GM12878 (cell line): ENCODE data around the gene TBC1D24. TPM values are rescaled to one million over a fixed set of nuclear protein-coding genes. Genes with fewer than 3 reads are reported as not detected.

Source experiments
- ATAC-seq: fragments of 200-7000 bp; cut with Tn5 transposase; 3 replicates; pipeline ENCODE4 v1.9.1; 2020; ENCODE audit warnings: mild to moderate bottlenecking, moderate library complexity
- BruUV-seq: library from RNA; stranded (reverse); fragments of 400-500 nt; replicated peaks from 2 replicates; lab custom pipeline; 2021; lab: Mats Ljungman, UMichigan
- CTCF ChIA-PET: fragments of 300-600 bp; sonication (Branson Sonifier 250); formaldehyde crosslinking; extraction: SDS; loops from one replicate; lab custom pipeline; 2021; ENCODE audit warnings: inconsistent platforms; lab: Yijun Ruan, JAX
- POLR2A ChIA-PET: fragments of 350-600 bp; formaldehyde crosslinking; extraction: SDS; loops from one replicate; lab custom pipeline; 2021; ENCODE audit warnings: inconsistent platforms; lab: Charles Lee
- RAD21 ChIA-PET: fragments of 300-600 bp; sonication (Branson Sonifier 250); formaldehyde crosslinking; loops from one replicate; lab custom pipeline; 2023; ENCODE audit warnings: antibody characterized with exemption; ENCODE audit not compliant: unreplicated experiment; lab: Charles Lee
- SMC1A ChIA-PET: fragments of 300-600 bp; sonication (Branson Sonifier 250); formaldehyde crosslinking; loops from one replicate; lab custom pipeline; 2023; ENCODE audit not compliant: unreplicated experiment, uncharacterized antibody; lab: Charles Lee
- DNase-seq: peaks from one replicate; pipeline ENCODE4 v3.0.0-alpha.2; 2011; ENCODE audit warnings: low read depth, low spot score
- FAIRE-seq: peaks from 3 replicates; lab custom pipeline; 2011; peaks lifted over from hg19 to GRCh38; lab: Jason Lieb, UNC
- H2AFZ ChIP-seq: 2 replicates; pipeline ENCODE4 v1.6.0; 2011; ENCODE audit warnings: low read depth, low read length, control low read depth; ENCODE audit not compliant: control insufficient read depth
- H3K27ac ChIP-seq: 2 replicates; pipeline ENCODE4 v1.5.1; 2011; ENCODE audit warnings: control low read depth; ENCODE audit not compliant: control insufficient read depth, insufficient read depth
- H3K27me3 ChIP-seq, 2 experiments: replicated peaks in 1 of 2; 2 replicates each; pipeline versions ENCODE4 v1.6.0 to v1.6.1; 2011; ENCODE audit warnings: low read length in 1 of 2; ENCODE audit not compliant: control insufficient read depth in 2 of 2, insufficient read depth in 2 of 2
- H3K36me3 ChIP-seq, 2 experiments: 2 replicates each; pipeline ENCODE4 v1.5.1; 2011; ENCODE audit warnings: low read length in 1 of 2; ENCODE audit not compliant: control insufficient read depth in 2 of 2, insufficient read depth in 2 of 2
- H3K4me1 ChIP-seq: 2 replicates; pipeline ENCODE4 v1.6.1; 2011; ENCODE audit warnings: mild to moderate bottlenecking, low read length, moderate library complexity, mixed read lengths; ENCODE audit not compliant: control insufficient read depth, insufficient read depth
- H3K4me2 ChIP-seq: 2 replicates; pipeline ENCODE4 v1.6.0; 2011; ENCODE audit warnings: control low read depth; ENCODE audit not compliant: control insufficient read depth, insufficient read depth
- H3K4me3 ChIP-seq: fragments of 200-600 bp; sonication (generic); 2 replicates; pipeline ENCODE4 v1.5.1; 2016
- H3K79me2 ChIP-seq: 2 replicates; pipeline ENCODE4 v1.6.0; 2011; ENCODE audit warnings: low read length; ENCODE audit not compliant: control insufficient read depth, insufficient read depth
- H3K9ac ChIP-seq: 2 replicates; pipeline ENCODE4 v1.8.0; 2011; ENCODE audit warnings: low read length, control low read depth, mixed read lengths; ENCODE audit not compliant: control insufficient read depth, insufficient read depth
- H3K9me3 ChIP-seq: replicated peaks from 3 replicates; pipeline ENCODE4 v1.5.1; 2011; ENCODE audit warnings: mild to moderate bottlenecking, low read length; ENCODE audit not compliant: control insufficient read depth, insufficient read depth
- H4K20me1 ChIP-seq: 2 replicates; pipeline ENCODE4 v1.6.0; 2011; ENCODE audit not compliant: control insufficient read depth, insufficient read depth
- ATF2 ChIP-seq: IDR thresholded peaks from 2 replicates; pipeline ENCODE4 v1.6.1; 2012; ENCODE audit warnings: low read length, inconsistent platforms
- CHD1 ChIP-seq: IDR thresholded peaks from 2 replicates; pipeline ENCODE4 v1.6.1; 2012; ENCODE audit warnings: low read depth, low read length, improper control_type of control experiment
- E2F4 ChIP-seq: IDR thresholded peaks from 2 replicates; pipeline ENCODE4 v1.6.1; 2012; ENCODE audit warnings: low read depth, low read length, improper control_type of control experiment
- ESRRA ChIP-seq: IDR thresholded peaks from 2 replicates; pipeline ENCODE4 v1.6.1; 2012; ENCODE audit warnings: mild to moderate bottlenecking, low read length, improper control_type of control experiment
- ETV6 ChIP-seq, 2 experiments: fragments of 450-650 bp in 1 of 2; IDR thresholded peaks in 1 of 2; conservative IDR thresholded peaks in 1 of 2; 2 replicates each; pipeline ENCODE4 v1.6.1; 2014; ENCODE audit warnings: antibody characterized with exemption in 1 of 2, borderline replicate concordance in 1 of 2, low read depth in 1 of 2, mild to moderate bottlenecking in 1 of 2, moderate library complexity in 1 of 2
- IKZF1 ChIP-seq: fragments of 450-650 bp; conservative IDR thresholded peaks from 2 replicates; pipeline ENCODE4 v1.6.1; 2017; ENCODE audit warnings: antibody characterized with exemption, mild to moderate bottlenecking
- MTA2 ChIP-seq: fragments of 450-650 bp; IDR thresholded peaks from 2 replicates; pipeline ENCODE4 v1.6.1; 2016; ENCODE audit warnings: low read depth, mild to moderate bottlenecking, moderate library complexity
- PAX5 ChIP-seq: IDR thresholded peaks from 2 replicates; pipeline ENCODE4 v1.6.1; 2011; ENCODE audit warnings: low read depth, low read length, borderline replicate concordance
- SPI1 ChIP-seq: IDR thresholded peaks from 2 replicates; pipeline ENCODE4 v1.6.1; 2011; ENCODE audit warnings: low read depth, mild to moderate bottlenecking, low read length, moderate library complexity, borderline replicate concordance; ENCODE audit not compliant: insufficient read depth
- SUPT20H ChIP-seq: IDR thresholded peaks from 2 replicates; pipeline ENCODE4 v1.6.1; 2011; ENCODE audit warnings: low read depth, mild to moderate bottlenecking, low read length, moderate library complexity, borderline replicate concordance; ENCODE audit not compliant: control insufficient read depth
- WGBS: methylation state at CpG from one replicate; pipeline ENCODE4 v1.1.6; 2016; ENCODE audit warnings: low lambda C conversion rate; ENCODE audit not compliant: insufficient replicate concordance, insufficient coverage; ENCODE audit errors: missing lambda C conversion rate; 5-methylcytosine and 5-hydroxymethylcytosine counted together
- in situ Hi-C: fragments of 300-500 bp; cut with MboI; formaldehyde crosslinking; loops from 9 replicates; pipeline ENCODE4 v1.14.3; 2018; ENCODE audit warnings: mixed read lengths
- intact Hi-C: fragments of 100-400 bp; cut with micrococcal nuclease; formaldehyde crosslinking; loops from one replicate; pipeline ENCODE4 v1.14.2; 2022; ENCODE audit not compliant: unreplicated experiment
- polyA plus RNA-seq, 11 experiments: library from polyadenylated mRNA; depleted of rRNA in 4 of 11; unstranded in 6 of 11; stranded (reverse) in 5 of 11; fragments of >200 nt; fragmentation: Nextera tagmentation in 4 of 11; fragmentation: Illumina TruSeq in 1 of 11; extraction: Ambion mirVana in 4 of 11; extraction: Trizol in 1 of 11; gene quantifications; 1 replicate in 1 of 11; 2 replicates in 10 of 11; pipeline versions ENCODE4 v1.2.1 to v1.2.3, GENCODE V29; 2011 to 2016; ENCODE audit warnings: inconsistent platforms in 2 of 11, missing spikeins in 2 of 11, low read depth in 1 of 11
- total RNA-seq, 4 experiments: library from RNA; depleted of rRNA in 3 of 4; stranded (reverse); fragments of >200 nt in 3 of 4; fragmentation: Illumina TruSeq in 1 of 4; extraction: Trizol in 1 of 4; gene quantifications; 2 replicates each; pipeline versions ENCODE4 v1.2.1 to v1.2.3, GENCODE V29; 2013 to 2021
- TF ChIP-seq, protein P1 (sequence below): fragments of 450-650 bp; IDR thresholded peaks from 2 replicates; pipeline ENCODE4 v1.6.1; 2018; ENCODE audit warnings: borderline replicate concordance, mild to moderate bottlenecking; ENCODE audit not compliant: partially characterized antibody
- TF ChIP-seq, protein P2 (sequence below): fragments of 450-650 bp; IDR thresholded peaks from 2 replicates; pipeline ENCODE4 v1.6.1; 2017; ENCODE audit warnings: mild to moderate bottlenecking

TBC1D24 gene
- total and polyA plus RNA-seq, 10 of the 15 experiments (the other 5 are each of a cell fraction or from before 2014, with no cell fraction given), result 1.1 to 9.6 (median 4.5) TPM

- TF ChIP-seq ESRRA (no peak), MTA2 (no peak)
These were observed 10.1 kb downstream of the TBC1D24 start (continued) for GRCh38 chr16:2484898-2485508.

GRCh38 chr16:2485811-2486507 lies 11.0 kb downstream of the TBC1D24 start:
- H3K36me3 ChIP-seq, result no peaks in the 10 kb centered on the region; a peak in 1 of 4 replicates
- POLR2A ChIA-PET, result interaction anchor here (0.7 to 3.4 kb wide), 7 partner anchors 9 to 58 kb away, joined by 3 to 10 read pairs (median 4); partner anchors contain the start of genes CCNF and TBC1D24

More at GRCh38 chr16:2485811-2486507, 11.0 kb downstream of the TBC1D24 start:
- FAIRE-seq (no peak), DNase-seq (no peak), ATAC-seq (no peak)
- ChIA-PET RAD21 (interaction anchor here (0.9 to 3.8 kb wide), 7 partner anchors 9 to 291 kb away, joined by 3 to 21 read pairs (median 4); partner anchors contain the start of genes CCNF, NTN3, TBC1D24 and TEDC2), SMC1A (interaction anchor here (0.8 to 2.1 kb wide), 4 partner anchors 15 to 236 kb away, joined by 3 to 9 read pairs (median 6); partner anchors contain the start of gene CCNF), CTCF (interaction anchor here (1.0 to 4.1 kb wide), 13 partner anchors 11 to 543 kb away, joined by 3 to 39 read pairs (median 4); partner anchors contain the start of genes CCNF, TBC1D24 and TEDC2)
- WGBS, result 63% methylated on average over 33 of the region's 33 CpGs
- Histone ChIP-seq H2AFZ (no peak overlapping the region), H3K9me3 (no peaks in the 10 kb centered on the region), H3K4me1 (peaks cover 16% of the 10 kb centered on the region), H3K9ac (no peak overlapping the region), H3K27ac (no peak overlapping the region), H3K4me2 (no peak overlapping the region; the same call in 1 of the 2 replicates), H4K20me1 (no peaks in the 10 kb centered on the region), H3K79me2 (no peaks in the 10 kb centered on the region), H3K4me3 (no peak overlapping the region), H3K27me3 (no peaks in the 10 kb centered on the region)
- intact Hi-C loops, result loop anchor here (5.0 kb wide), 1 partner anchor 144 kb away; the partner anchor contains the start of gene ABCA3
- in situ Hi-C loops, result no loop called here
- TF ChIP-seq PAX5 (no peak), CHD1 (no peak), SUPT20H (no peak), SPI1 (no peak), ATF2 (no peak), IKZF1 (no peak; the same call in 1 of the 2 replicates), E2F4 (no peak), ETV6 (conservative IDR thresholded peaks at IDR 0.05 in 1 of 2, IDR thresholded peaks at IDR 0.05 in 1 of 2; ENCODE audit: borderline replicate concordance in 1 of 2, low read depth in 1 of 2) (no peak)
- TF ChIP-seq, protein P1, sequence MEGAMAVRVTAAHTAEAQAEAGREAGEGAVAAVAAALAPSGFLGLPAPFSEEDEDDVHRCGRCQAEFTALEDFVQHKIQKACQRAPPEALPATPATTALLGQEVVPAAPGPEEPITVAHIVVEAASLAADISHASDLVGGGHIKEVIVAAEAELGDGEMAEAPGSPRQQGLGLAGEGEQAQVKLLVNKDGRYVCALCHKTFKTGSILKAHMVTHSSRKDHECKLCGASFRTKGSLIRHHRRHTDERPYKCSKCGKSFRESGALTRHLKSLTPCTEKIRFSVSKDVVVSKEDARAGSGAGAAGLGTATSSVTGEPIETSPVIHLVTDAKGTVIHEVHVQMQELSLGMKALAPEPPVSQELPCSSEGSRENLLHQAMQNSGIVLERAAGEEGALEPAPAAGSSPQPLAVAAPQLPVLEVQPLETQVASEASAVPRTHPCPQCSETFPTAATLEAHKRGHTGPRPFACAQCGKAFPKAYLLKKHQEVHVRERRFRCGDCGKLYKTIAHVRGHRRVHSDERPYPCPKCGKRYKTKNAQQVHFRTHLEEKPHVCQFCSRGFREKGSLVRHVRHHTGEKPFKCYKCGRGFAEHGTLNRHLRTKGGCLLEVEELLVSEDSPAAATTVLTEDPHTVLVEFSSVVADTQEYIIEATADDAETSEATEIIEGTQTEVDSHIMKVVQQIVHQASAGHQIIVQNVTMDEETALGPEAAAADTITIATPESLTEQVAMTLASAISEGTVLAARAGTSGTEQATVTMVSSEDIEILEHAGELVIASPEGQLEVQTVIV, result no peak
- TF ChIP-seq, protein P2, sequence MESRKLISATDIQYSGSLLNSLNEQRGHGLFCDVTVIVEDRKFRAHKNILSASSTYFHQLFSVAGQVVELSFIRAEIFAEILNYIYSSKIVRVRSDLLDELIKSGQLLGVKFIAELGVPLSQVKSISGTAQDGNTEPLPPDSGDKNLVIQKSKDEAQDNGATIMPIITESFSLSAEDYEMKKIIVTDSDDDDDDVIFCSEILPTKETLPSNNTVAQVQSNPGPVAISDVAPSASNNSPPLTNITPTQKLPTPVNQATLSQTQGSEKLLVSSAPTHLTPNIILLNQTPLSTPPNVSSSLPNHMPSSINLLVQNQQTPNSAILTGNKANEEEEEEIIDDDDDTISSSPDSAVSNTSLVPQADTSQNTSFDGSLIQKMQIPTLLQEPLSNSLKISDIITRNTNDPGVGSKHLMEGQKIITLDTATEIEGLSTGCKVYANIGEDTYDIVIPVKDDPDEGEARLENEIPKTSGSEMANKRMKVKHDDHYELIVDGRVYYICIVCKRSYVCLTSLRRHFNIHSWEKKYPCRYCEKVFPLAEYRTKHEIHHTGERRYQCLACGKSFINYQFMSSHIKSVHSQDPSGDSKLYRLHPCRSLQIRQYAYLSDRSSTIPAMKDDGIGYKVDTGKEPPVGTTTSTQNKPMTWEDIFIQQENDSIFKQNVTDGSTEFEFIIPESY, result no peak
- BruUV-seq, result no TSS peak
